UCSD-AML1 (cell line): ENCODE results near the gene GPRC5A.

ENCODE experiments used
- DNase-seq: peaks from one replicate; lab custom pipeline; 2025; ENCODE audit not compliant: unreplicated experiment; lab: John Stamatoyannopoulos, UW

The GPRC5A gene

GRCh38 chr12:12936983-12937491 is 45.7 kb downstream of the GPRC5A start:
- DNase-seq: no peak

GRCh38 chr12:12938541-12938940 is 47.2 kb downstream of the GPRC5A start:
- no peak for DNase-seq

- DNase-seq: no peak
These were observed 48.5 kb downstream of the GPRC5A start for GRCh38 chr12:12939888-12940287.

GRCh38 chr12:12941450-12942350 is 50.3 kb downstream of the GPRC5A start:
- DNase-seq: no peak

GRCh38 chr12:12943586-12944260 is 52.4 kb downstream of the GPRC5A start:
- DNase-seq: no peak

- no peak for DNase-seq
These were observed 54.2 kb downstream of the GPRC5A start for GRCh38 chr12:12945591-12945990.

- DNase-seq: no peak
These were observed 55.5 kb downstream of the GPRC5A start for GRCh38 chr12:12946686-12947355.

- DNase-seq: no peak
These were observed 56.5 kb downstream of the GPRC5A start for GRCh38 chr12:12947902-12948301.

GRCh38 chr12:12951504-12951903 is 60.1 kb downstream of the GPRC5A start:
- DNase-seq: no peak

- DNase-seq: no peak
These were observed 60.7 kb downstream of the GPRC5A start, which contains the start of gene GPRC5D for GRCh38 chr12:12952036-12952435. Gene GPRC5D (minus strand): TSS chr12:12952170. CDS start chr12:12950384, 1,786 bp downstream.

- DNase-seq: no peak
These were observed 63.0 kb downstream of the GPRC5A start for GRCh38 chr12:12954356-12954755.

- DNase-seq: no peak
These were observed 63.7 kb downstream of the GPRC5A start for GRCh38 chr12:12954878-12955625.

- no peak for DNase-seq
These were observed 67.5 kb downstream of the GPRC5A start for GRCh38 chr12:12958886-12959285.

- DNase-seq: no peak
These were observed 69.4 kb downstream of the GPRC5A start for GRCh38 chr12:12960639-12961209.

- no peak for DNase-seq
These were observed 72.9 kb downstream of the GPRC5A start for GRCh38 chr12:12964255-12964654.

GRCh38 chr12:12965836-12966235 is 74.5 kb downstream of the GPRC5A start:
- DNase-seq: no peak
